Ectodermal cell (in vitro differentiated cells): ENCODE results near the gene TMEM132D.
A peak's percentile ranks its signal among the peaks of the same experiment; 100 is the strongest.

Experiments
- H3K27ac ChIP-seq: 2 replicates; pipeline ENCODE4 v1.7.0; 2013; ENCODE audit warnings: mild to moderate bottlenecking, low read depth, low read length; ENCODE audit not compliant: insufficient read depth, poor library complexity, severe bottlenecking
- H3K27me3 ChIP-seq: 2 replicates; pipeline ENCODE4 v1.7.0; 2013; ENCODE audit warnings: mild to moderate bottlenecking, low read length; ENCODE audit not compliant: insufficient read depth, control insufficient read depth, poor library complexity, severe bottlenecking
- H3K36me3 ChIP-seq: one replicate; pipeline ENCODE4 v1.7.0; 2013; ENCODE audit warnings: low read length; ENCODE audit not compliant: control insufficient read depth, insufficient read depth
- H3K4me1 ChIP-seq: one replicate; pipeline ENCODE4 v1.7.0; 2013; ENCODE audit warnings: low read length; ENCODE audit not compliant: control insufficient read depth, insufficient read depth
- H3K4me3 ChIP-seq: 2 replicates; pipeline ENCODE4 v1.7.0; 2013; ENCODE audit warnings: low read depth, low read length, control low read depth; ENCODE audit not compliant: insufficient read depth
- H3K9me3 ChIP-seq: 2 replicates; pipeline ENCODE4 v1.7.0; 2013; ENCODE audit warnings: mild to moderate bottlenecking, low read length, moderate library complexity; ENCODE audit not compliant: control insufficient read depth
- WGBS, 2 experiments: methylation state at CpG; one replicate each; pipeline ENCODE4 v1.1.7; 2013; ENCODE audit warnings: missing lambda C conversion rate in 2 of 2; 5-methylcytosine and 5-hydroxymethylcytosine counted together

TMEM132D gene

GRCh38 chr12:129675496-129675895 is 228.3 kb downstream of the TMEM132D start:
- Histone ChIP-seq H3K4me3 (no peak overlapping the region), H3K27me3 (no peaks in the 10 kb centered on the region), H3K27ac (no peak overlapping the region), H3K4me1 (no peaks in the 10 kb centered on the region), H3K36me3 (no peaks in the 10 kb centered on the region), H3K9me3 (no peaks in the 10 kb centered on the region)
- 80 to 89% methylated on average over 1 to 4 of the region's 4 CpGs for WGBS, 2 experiments

- Histone ChIP-seq H3K27me3 (no peaks in the 10 kb centered on the region), H3K4me3 (no peak overlapping the region), H3K4me1 (no peaks in the 10 kb centered on the region), H3K27ac (no peak overlapping the region), H3K9me3 (no peaks in the 10 kb centered on the region), H3K36me3 (no peaks in the 10 kb centered on the region)
- 78 to 84% methylated on average over 5 of the region's 5 CpGs for WGBS, 2 experiments
Measured at GRCh38 chr12:129673806-129674205, 230.0 kb downstream of the TMEM132D start.

- 81 to 83% methylated on average over 8 of the region's 8 CpGs for WGBS, 2 experiments
- no peaks in the 10 kb centered on the region for H3K36me3 ChIP-seq
- H3K9me3 ChIP-seq: no peaks in the 10 kb centered on the region
- no peak overlapping the region for H3K4me3 ChIP-seq
- H3K27ac ChIP-seq: no peak overlapping the region
- H3K4me1 ChIP-seq: no peaks in the 10 kb centered on the region
- H3K27me3 ChIP-seq: no peaks in the 10 kb centered on the region
Measured at GRCh38 chr12:129672110-129672509, 231.7 kb downstream of the TMEM132D start.

- Histone ChIP-seq H3K4me1 (no peaks in the 10 kb centered on the region), H3K27ac (no peak overlapping the region), H3K27me3 (no peaks in the 10 kb centered on the region), H3K36me3 (no peaks in the 10 kb centered on the region), H3K9me3 (no peaks in the 10 kb centered on the region), H3K4me3 (no peak overlapping the region)
- 88 to 94% methylated on average over 6 of the region's 6 CpGs for WGBS, 2 experiments
Measured at GRCh38 chr12:129670256-129670920, 233.4 kb downstream of the TMEM132D start.

GRCh38 chr12:129665414-129665813 is 238.4 kb downstream of the TMEM132D start:
- no peaks in the 10 kb centered on the region for H3K4me1 ChIP-seq
- 96 to 97% methylated on average over 4 to 5 of the region's 6 CpGs for WGBS, 2 experiments
- no peak overlapping the region for H3K27ac ChIP-seq
- no peak overlapping the region for H3K4me3 ChIP-seq
- H3K36me3 ChIP-seq: no peaks in the 10 kb centered on the region
- no peaks in the 10 kb centered on the region for H3K9me3 ChIP-seq
- H3K27me3 ChIP-seq: no peaks in the 10 kb centered on the region

GRCh38 chr12:129662234-129662633 is 241.6 kb downstream of the TMEM132D start:
- H3K9me3 ChIP-seq: no peaks in the 10 kb centered on the region
- WGBS, 2 experiments: 93 to 94% methylated on average over 9 of the region's 9 CpGs
- no peaks in the 10 kb centered on the region for H3K27me3 ChIP-seq
- H3K27ac ChIP-seq: no peak overlapping the region
- no peak overlapping the region for H3K4me3 ChIP-seq
- H3K36me3 ChIP-seq: no peaks in the 10 kb centered on the region
- peaks cover 14% of the 10 kb centered on the region for H3K4me1 ChIP-seq

GRCh38 chr12:129660946-129661345 is 242.9 kb downstream of the TMEM132D start:
- no peaks in the 10 kb centered on the region for H3K9me3 ChIP-seq
- H3K36me3 ChIP-seq: no peaks in the 10 kb centered on the region
- H3K4me3 ChIP-seq: no peak overlapping the region
- H3K27ac ChIP-seq: no peak overlapping the region
- no peaks in the 10 kb centered on the region for H3K27me3 ChIP-seq
- 69 to 72% methylated on average over 7 of the region's 7 CpGs for WGBS, 2 experiments
- peaks cover 22% of the 10 kb centered on the region for H3K4me1 ChIP-seq

- 91 to 92% methylated on average over 9 of the region's 9 CpGs for WGBS, 2 experiments
- no peaks in the 10 kb centered on the region for H3K36me3 ChIP-seq
- no peak overlapping the region for H3K4me3 ChIP-seq
- H3K9me3 ChIP-seq: no peaks in the 10 kb centered on the region
- peaks cover 22% of the 10 kb centered on the region for H3K4me1 ChIP-seq
- H3K27me3 ChIP-seq: no peaks in the 10 kb centered on the region
- H3K27ac ChIP-seq: no peak overlapping the region
Measured at GRCh38 chr12:129659961-129660622, 243.7 kb downstream of the TMEM132D start.

GRCh38 chr12:129657179-129657578 is 246.6 kb downstream of the TMEM132D start:
- Histone ChIP-seq H3K9me3 (no peaks in the 10 kb centered on the region), H3K4me1 (peaks cover 22% of the 10 kb centered on the region), H3K4me3 (no peak overlapping the region), H3K27me3 (no peaks in the 10 kb centered on the region), H3K36me3 (no peaks in the 10 kb centered on the region), H3K27ac (peak overlapping the region; percentile 2)
- 34% methylated on average over 4 of the region's 4 CpGs for WGBS, 2 experiments

GRCh38 chr12:129651951-129652350 is 251.9 kb downstream of the TMEM132D start:
- Histone ChIP-seq H3K9me3 (no peaks in the 10 kb centered on the region), H3K4me1 (peaks cover 6% of the 10 kb centered on the region), H3K4me3 (no peak overlapping the region), H3K36me3 (no peaks in the 10 kb centered on the region), H3K27ac (no peak overlapping the region), H3K27me3 (no peaks in the 10 kb centered on the region)
- WGBS, 2 experiments: 93 to 95% methylated on average over 6 of the region's 6 CpGs
